ENCODE data around the gene ABCG1. TPM values are rescaled to one million over a fixed set of nuclear protein-coding genes. Genes with fewer than 3 reads are reported as not detected.

Gene ABCG1
- total RNA-seq, 1 experiment from 2014 or later = 0.21 TPM

DNA sequence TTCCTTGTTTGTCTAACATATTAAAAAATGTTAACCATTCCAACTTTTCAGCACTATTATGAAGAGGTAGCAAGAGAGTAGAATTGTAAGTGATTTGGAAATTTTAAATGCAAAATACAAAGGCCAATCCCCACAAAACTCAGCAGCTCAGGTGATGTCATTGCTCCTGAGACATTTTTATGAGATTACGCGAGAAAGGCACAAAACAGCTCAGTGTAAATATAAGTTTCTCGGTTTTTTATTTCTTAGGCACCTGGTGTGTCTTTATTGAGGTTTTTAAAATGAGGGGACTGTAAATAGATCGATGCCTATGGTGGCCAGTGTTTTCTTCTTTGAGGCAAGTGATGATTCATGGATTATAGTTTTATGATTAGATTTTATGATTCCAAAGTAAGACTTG lies 6.1 kb downstream of the ABCG1 start:
- DNase-seq (ENCODE audit: low read depth, low spot score) = no peak
- in situ Hi-C loops (cut with HindIII; ENCODE audit: low pct_unique_long_range_greater_than_20kb, low sequenced_read_pairs) = no loop called here

DNA sequence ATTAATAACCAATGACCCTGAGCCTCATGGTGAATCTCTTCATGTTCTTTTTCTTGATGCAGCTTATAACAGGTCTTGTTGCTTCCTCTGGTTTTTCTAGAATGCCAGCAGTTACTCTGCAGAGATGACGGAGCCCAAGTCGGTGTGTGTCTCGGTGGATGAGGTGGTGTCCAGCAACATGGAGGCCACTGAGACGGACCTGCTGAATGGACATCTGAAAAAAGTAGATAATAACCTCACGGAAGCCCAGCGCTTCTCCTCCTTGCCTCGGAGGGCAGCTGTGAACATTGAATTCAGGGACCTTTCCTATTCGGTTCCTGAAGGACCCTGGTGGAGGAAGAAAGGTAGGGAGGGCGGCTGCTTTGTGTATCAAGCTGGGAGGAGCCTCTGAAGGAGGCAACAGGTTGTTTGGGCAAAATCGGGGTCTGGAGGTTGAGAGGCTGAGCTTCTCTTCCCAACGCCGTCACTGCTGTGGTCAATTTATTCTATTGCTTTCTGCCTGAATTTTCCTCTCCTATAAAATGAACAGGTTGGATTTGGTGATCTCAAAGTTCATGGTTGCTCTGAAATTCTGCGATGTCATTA lies 6.7 kb downstream of the ABCG1 start:
- in situ Hi-C loops (cut with HindIII; ENCODE audit: low pct_unique_long_range_greater_than_20kb, low sequenced_read_pairs) = no loop called here
- DNase-seq (ENCODE audit: low read depth, low spot score) = no peak

- in situ Hi-C loops (cut with HindIII; ENCODE audit: low pct_unique_long_range_greater_than_20kb, low sequenced_read_pairs) = no loop called here
- no peak for DNase-seq (ENCODE audit: low read depth, low spot score)
Measured at GRCh38 chr21:42226626-42227025, 7.7 kb downstream of the ABCG1 start.

DNA sequence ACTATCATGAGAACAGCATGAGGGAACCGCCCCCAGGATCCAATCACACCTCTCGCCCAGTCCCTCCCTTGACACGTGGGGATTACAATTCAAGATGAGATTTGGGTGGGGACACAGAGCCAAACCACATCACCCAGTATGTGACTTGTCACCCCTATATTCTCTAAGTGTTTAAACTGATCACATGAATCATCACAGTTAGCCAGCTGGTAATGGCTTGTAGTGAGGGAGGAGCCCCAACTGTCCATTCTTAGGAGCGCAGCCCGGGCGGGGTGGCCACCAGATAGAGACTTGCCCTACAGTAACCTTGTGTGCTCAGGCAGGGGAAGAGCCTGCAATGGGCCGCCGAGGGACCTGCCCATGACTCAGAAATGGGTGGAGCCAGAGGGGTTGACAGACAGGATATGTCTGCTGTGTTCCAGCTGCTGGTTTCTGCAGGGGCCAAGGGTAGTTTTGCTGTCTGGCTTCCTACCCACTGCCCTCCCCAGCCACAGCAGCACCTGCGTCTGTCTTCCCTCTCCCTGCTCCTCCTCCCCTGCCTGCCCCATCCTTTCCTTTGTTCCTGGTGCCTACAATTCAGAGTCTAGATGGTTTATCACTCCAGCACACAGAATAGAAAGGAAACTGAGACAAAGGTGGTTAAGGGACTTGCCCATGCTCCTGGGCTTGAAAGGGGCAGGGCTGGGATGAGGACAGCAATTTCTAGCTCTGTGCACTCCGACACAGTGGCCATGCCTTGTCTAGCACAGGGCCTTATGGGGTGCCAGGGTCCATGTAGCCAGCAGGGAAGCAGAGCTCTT lies 9.2 kb downstream of the ABCG1 start:
- DNase-seq (ENCODE audit: low read depth, low spot score) = peak; percentile 50
- in situ Hi-C loops (cut with HindIII; ENCODE audit: low pct_unique_long_range_greater_than_20kb, low sequenced_read_pairs) = no loop called here

- in situ Hi-C loops (cut with HindIII; ENCODE audit: low pct_unique_long_range_greater_than_20kb, low sequenced_read_pairs) = no loop called here
- no peak for DNase-seq (ENCODE audit: low read depth, low spot score)
Measured at GRCh38 chr21:42228709-42229220, 9.8 kb downstream of the ABCG1 start.

DNA sequence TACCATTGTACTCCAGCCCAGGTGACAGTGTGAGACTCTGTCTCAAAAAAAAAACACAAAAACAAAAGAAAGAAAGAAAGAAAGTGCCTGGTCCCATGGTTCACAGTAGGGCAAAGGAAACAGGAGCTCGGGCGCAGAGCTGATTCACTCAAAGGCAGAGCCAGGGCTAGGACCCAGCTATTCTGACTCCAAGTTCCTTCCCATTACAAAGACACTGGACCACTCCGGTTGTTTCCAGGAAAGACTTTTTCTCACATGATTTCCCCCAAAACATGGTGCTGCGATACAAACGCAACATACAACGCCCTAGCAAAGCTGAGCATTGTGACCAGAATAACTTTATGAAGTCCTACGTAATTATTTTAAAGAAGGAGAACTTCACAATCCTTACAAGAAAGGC lies 10.7 kb downstream of the ABCG1 start:
- DNase-seq (ENCODE audit: low read depth, low spot score) = no peak
- in situ Hi-C loops (cut with HindIII; ENCODE audit: low pct_unique_long_range_greater_than_20kb, low sequenced_read_pairs) = no loop called here

- in situ Hi-C loops (cut with HindIII; ENCODE audit: low pct_unique_long_range_greater_than_20kb, low sequenced_read_pairs) = no loop called here
- DNase-seq (ENCODE audit: low read depth, low spot score) = no peak
Measured at GRCh38 chr21:42230178-42230577, 11.2 kb downstream of the ABCG1 start.

- no peak for DNase-seq (ENCODE audit: low read depth, low spot score)
- in situ Hi-C loops (cut with HindIII; ENCODE audit: low pct_unique_long_range_greater_than_20kb, low sequenced_read_pairs) = no loop called here
Measured at GRCh38 chr21:42230636-42231035, 11.7 kb downstream of the ABCG1 start.

GRCh38 chr21:42231756-42232155 lies 12.8 kb downstream of the ABCG1 start:
- in situ Hi-C loops (cut with HindIII; ENCODE audit: low pct_unique_long_range_greater_than_20kb, low sequenced_read_pairs) = no loop called here
- no peak for DNase-seq (ENCODE audit: low read depth, low spot score)

- in situ Hi-C loops (cut with HindIII; ENCODE audit: low pct_unique_long_range_greater_than_20kb, low sequenced_read_pairs) = no loop called here
- DNase-seq (ENCODE audit: low read depth, low spot score) = no peak
Measured at GRCh38 chr21:42232176-42232825, 13.4 kb downstream of the ABCG1 start.

DNA sequence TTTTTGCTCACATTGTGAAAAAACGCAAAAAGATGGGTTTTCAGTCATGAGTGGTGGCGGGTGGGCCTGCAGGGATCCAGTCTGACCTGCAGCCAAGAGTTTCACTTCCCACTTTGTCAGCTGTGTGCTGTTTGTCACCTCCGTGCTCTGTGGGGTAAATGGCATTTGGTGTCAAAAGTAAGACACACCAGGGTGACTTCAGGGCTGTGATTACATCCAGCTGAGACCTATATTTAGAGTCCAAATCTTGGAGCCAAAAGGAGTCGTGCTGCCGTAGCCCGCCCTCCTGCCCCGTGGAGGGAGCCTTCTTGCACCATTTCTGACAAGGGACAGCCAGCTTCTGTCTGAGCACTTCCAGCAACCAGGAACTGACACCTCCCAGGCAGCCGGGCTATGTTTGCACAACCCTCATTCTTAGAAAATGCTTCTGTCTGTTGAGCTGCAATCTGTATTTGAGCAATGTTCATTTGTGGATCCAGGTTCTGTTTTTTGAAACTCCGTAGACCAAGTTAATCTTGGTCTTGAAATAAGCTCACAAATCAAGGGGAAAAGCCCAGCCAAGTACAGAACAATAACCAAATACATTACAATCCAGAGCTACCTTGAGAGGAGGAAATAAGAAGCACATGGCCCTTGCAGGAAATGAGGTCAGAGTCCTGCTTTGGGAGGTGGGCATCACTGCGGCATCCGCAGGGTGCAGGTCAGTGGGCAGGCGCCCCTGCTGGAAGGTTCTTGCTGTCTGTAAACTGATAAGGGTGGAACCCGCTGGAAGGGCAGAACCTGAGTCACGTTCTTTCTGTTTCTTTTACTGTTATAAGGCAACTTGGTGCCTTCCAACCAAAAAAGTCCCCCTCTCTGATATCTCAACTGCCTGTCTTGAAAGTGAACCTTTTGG lies 14.4 kb downstream of the ABCG1 start:
- peak; percentile 2 for DNase-seq (ENCODE audit: low read depth, low spot score)
- in situ Hi-C loops (cut with HindIII; ENCODE audit: low pct_unique_long_range_greater_than_20kb, low sequenced_read_pairs) = no loop called here

DNA sequence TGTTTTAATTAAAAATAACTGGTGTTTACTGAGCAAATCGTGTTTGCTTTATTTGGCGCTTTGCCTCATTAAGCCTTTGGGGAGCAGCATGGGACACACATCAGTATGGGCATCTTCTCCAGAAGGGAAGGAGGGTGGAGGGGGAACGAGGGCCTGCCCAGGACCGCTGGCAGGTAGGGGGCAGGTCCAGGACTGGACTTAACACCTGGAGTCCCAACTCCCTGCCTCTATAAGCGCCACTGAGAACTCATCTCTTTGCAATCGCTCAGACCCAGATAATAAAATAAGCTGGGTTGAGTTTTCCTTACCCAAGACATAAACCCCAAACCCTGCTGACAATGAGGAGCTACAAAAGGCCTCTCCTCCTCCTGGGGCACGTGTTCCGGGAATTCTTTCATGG lies 15.1 kb downstream of the ABCG1 start:
- DNase-seq (ENCODE audit: low read depth, low spot score) = no peak
- in situ Hi-C loops (cut with HindIII; ENCODE audit: low pct_unique_long_range_greater_than_20kb, low sequenced_read_pairs) = no loop called here

DNA sequence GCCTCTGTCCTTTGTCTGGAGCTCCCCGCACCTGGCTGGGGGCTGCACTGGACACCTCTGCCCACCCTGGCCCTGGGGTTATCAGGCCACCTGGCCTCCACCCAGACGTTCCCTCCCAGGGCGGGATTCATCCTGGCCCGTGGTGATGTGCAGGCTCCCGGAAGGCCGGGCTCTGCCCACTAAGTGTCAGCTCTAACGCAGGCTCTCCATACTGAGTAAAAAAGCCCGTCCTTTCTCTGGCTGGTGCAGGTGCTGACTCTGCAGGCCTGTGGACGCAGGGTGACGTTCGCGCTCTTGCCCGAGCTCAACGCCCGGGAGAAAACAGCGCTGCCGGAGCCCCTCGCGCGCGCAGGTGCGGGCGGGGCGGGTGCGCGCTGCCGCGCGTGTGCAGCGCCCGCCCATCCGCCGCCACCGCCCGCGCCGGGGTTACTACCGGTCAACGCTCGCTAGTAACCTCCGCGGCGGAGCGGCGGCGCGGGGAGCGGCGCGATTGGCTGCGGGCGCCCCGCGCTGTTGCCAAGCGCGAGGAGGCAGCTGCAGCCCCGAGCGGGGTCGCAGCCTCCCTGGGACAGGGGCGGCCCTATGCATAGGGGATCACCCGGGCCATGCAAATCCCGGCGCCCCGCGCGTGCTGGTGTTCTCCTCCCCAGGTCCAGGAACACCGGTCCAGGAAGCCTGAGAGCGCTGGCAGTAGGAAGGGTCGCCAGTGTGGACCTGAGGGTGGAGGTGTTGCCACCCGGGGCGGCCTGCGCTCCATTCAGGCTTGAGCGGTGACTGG lies 15.7 kb downstream of the ABCG1 start:
- in situ Hi-C loops (cut with HindIII; ENCODE audit: low pct_unique_long_range_greater_than_20kb, low sequenced_read_pairs) = no loop called here
- DNase-seq (ENCODE audit: low read depth, low spot score) = peak; percentile 2

GRCh38 chr21:42235593-42235992 lies 16.7 kb downstream of the ABCG1 start:
- DNase-seq (ENCODE audit: low read depth, low spot score) = no peak
- in situ Hi-C loops (cut with HindIII; ENCODE audit: low pct_unique_long_range_greater_than_20kb, low sequenced_read_pairs) = no loop called here

- DNase-seq (ENCODE audit: low read depth, low spot score) = no peak
- in situ Hi-C loops (cut with HindIII; ENCODE audit: low pct_unique_long_range_greater_than_20kb, low sequenced_read_pairs) = no loop called here
Measured at GRCh38 chr21:42236014-42236413, 17.1 kb downstream of the ABCG1 start.

DNA sequence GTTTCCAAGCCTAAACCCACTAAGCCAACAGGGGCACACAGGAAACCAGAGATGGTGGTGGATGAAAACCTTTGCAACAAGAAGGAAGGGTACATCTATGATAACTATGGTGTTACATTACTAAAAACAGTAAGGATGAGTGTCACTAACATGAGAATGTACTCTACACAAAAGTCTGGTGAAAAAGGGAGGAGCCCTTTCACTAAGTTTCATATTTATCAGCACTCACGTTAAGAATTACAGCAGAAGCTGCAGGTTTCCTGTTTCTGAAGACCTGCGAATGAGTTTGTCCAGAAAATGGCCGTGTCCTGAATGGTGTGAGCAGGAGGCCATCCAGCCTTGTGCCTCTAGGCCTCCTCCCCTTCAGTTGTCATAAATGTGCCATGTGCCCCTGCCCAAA lies 17.8 kb downstream of the ABCG1 start:
- in situ Hi-C loops (cut with HindIII; ENCODE audit: low pct_unique_long_range_greater_than_20kb, low sequenced_read_pairs) = no loop called here
- no peak for DNase-seq (ENCODE audit: low read depth, low spot score)

- in situ Hi-C loops (cut with HindIII; ENCODE audit: low pct_unique_long_range_greater_than_20kb, low sequenced_read_pairs) = no loop called here
- DNase-seq (ENCODE audit: low read depth, low spot score) = no peak
Measured at GRCh38 chr21:42237161-42237560, 18.2 kb downstream of the ABCG1 start.
